Motor neuron (in vitro differentiated cells): ENCODE data around the gene ASB7. TPM values are rescaled to one million over a fixed set of nuclear protein-coding genes. Genes with fewer than 3 reads are reported as not detected.
A peak's percentile ranks its signal among the peaks of the same experiment; 100 is the strongest.
"Not testable (repeated sequence)": the region's sequence is repeated elsewhere in the genome, so short reads cannot be mapped to it uniquely, and the experiment has no call there.

Experiments
- ATAC-seq, 8 experiments: fragments of 200-7000 bp; cut with Tn5 transposase; replicated peaks in 6 of 8; 2 replicates each; pipeline ENCODE4 v1.8.0; 2021; ENCODE audit warnings: mild to moderate bottlenecking in 8 of 8, moderate library complexity in 8 of 8
- H3K27ac ChIP-seq, 2 donors: fragments of 250-450 bp; sonication (Bioruptor Pico); 2 replicates each; pipeline ENCODE4 v1.9.0; 2021; ENCODE audit warnings: antibody characterized with exemption in 2 of 2, mild to moderate bottlenecking in 2 of 2, moderate library complexity in 1 of 2
- H3K4me1 ChIP-seq, 2 donors: fragments of 250-450 bp; sonication (Bioruptor Pico); replicated peaks in 1 of 2; 2 replicates each; pipeline ENCODE4 v1.6.1; 2021; ENCODE audit warnings: antibody characterized with exemption in 2 of 2, mild to moderate bottlenecking in 2 of 2, moderate library complexity in 1 of 2
- H3K4me3 ChIP-seq, 5 donors: fragments of 250-450 bp; sonication (Bioruptor Pico); 2 replicates each; pipeline ENCODE4 v1.9.0; 2021; ENCODE audit warnings: antibody characterized with exemption in 5 of 5, mild to moderate bottlenecking in 5 of 5, moderate library complexity in 4 of 5
- WGBS, 10 experiments: fragments of 450-650 bp; shearing (Covaris generic); methylation state at CpG; one replicate each; pipeline ENCODE4 v1.0.0; 2022; 5-methylcytosine and 5-hydroxymethylcytosine counted together
- in situ Hi-C, 9 experiments: fragments of 400-800 bp; cut with MboI; loops; one replicate each; pipeline ENCODE4 v1.15.0; 2021; ENCODE audit warnings: low sequenced_read_pairs in 9 of 9, low pct_unique_long_range_greater_than_20kb in 2 of 9; ENCODE audit not compliant: unreplicated experiment in 9 of 9
- total RNA-seq, 8 experiments: library from RNA; unstranded; fragments of 300-600 nt; gene quantifications; 2 replicates each; pipeline versions ENCODE4 v1.2.3 to v1.2.4, GENCODE V29; 2022

Gene ASB7
- total RNA-seq, 8 experiments from 2014 or later = 6.7 to 17.9 (median 10.6) TPM

GRCh38 chr15:100573526-100573925 lies 28.9 kb upstream of the ASB7 start:
- Histone ChIP-seq H3K4me3 (no peak overlapping the region), H3K27ac (no peak overlapping the region), H3K4me1 (no peaks in the 10 kb centered on the region)
- in situ Hi-C loops = no loop called here
- 92 to 100% (median 95%) methylated on average over 1 to 4 of the region's 4 CpGs; no CpG with 5 or more reads in 3 of the 10 experiments for WGBS, 10 experiments
- no peak for ATAC-seq

- Histone ChIP-seq H3K4me1 (no peaks in the 10 kb centered on the region), H3K4me3 (no peak overlapping the region), H3K27ac (no peak overlapping the region)
- no peak for ATAC-seq
- WGBS, 10 experiments = 75 to 100% (median 87%) methylated on average over 1 to 4 of the region's 4 CpGs; no CpG with 5 or more reads in 2 of the 10 experiments
- in situ Hi-C loops = no loop called here
Measured at GRCh38 chr15:100580414-100580813, 22.0 kb upstream of the ASB7 start.

DNA sequence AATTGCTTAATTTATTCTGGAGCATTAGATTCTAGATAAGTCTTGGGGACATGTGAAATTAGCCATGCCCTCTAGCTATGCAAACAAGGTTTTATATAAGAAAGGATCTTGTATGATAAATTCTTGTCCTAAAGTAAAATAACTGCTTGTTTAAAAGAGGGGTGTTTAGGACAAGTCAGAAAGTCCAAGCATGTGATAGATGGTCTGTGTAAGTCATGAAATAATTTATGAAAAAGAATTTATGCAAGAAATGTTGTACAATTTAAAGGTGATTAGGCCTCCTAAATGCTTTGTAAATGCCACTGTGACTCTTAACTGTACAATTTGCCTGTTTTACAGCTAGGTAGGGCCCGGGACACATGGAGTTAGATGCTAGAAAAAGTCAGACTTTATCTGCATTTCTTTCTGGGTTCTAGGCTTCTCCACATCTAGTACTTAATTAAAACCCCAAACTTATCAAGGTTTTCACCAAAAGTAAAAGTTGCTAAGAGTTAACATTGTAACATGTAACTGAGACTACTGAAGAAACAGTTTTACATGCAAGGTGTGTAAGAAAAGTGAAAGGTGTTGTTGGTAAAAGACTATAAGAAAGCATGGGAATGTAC lies 13.6 kb upstream of the ASB7 start:
- H3K4me3 ChIP-seq = no peak overlapping the region
- 40 to 89% (median 73%) methylated on average over 1 of the region's 1 CpG; no CpG with 5 or more reads in 2 of the 10 experiments for WGBS, 10 experiments
- ATAC-seq = no peak
- in situ Hi-C loops = no loop called here
- no peak overlapping the region for H3K27ac ChIP-seq
- H3K4me1 ChIP-seq = no peaks in the 10 kb centered on the region

- H3K4me1 ChIP-seq, ATAC-seq, in situ Hi-C loops: not testable (repeated sequence)
Measured at GRCh38 chr15:100591163-100591562, 11.2 kb upstream of the ASB7 start.

DNA sequence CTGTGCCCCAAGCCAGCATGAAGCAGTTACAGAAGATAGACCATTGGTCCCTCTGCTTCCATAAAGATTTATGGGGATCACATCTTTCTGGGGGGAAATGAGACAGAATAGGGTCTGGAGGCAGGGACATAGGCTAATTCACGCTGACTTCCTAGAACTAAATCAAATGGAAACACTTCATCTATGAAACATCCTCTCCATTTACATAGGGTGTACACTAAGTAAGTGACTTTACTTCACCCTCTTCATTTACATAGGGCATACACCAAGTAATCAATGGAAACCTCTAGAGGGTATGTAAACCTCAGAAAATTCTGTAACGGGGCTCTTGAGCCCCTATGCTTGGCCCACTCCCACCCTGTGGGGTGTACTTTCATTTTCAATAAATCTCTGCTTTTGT lies 10.6 kb upstream of the ASB7 start:
- H3K27ac ChIP-seq = no peak overlapping the region
- in situ Hi-C loops = no loop called here
- no peaks in the 10 kb centered on the region for H3K4me1 ChIP-seq
- WGBS, 10 experiments = 0 to 100% (median 64%) methylated on average over 1 to 2 of the region's 2 CpGs; no CpG with 5 or more reads in 4 of the 10 experiments
- H3K4me3 ChIP-seq = no peak overlapping the region
- ATAC-seq = peak in 2 of 8 experiments; percentile 54 to 59

More at GRCh38 chr15:100591163-100591562, 11.2 kb upstream of the ASB7 start:
- not testable (repeated sequence) for H3K27ac ChIP-seq, H3K4me3 ChIP-seq
- WGBS, 10 experiments = 80 to 100% (median 100%) methylated on average over 1 to 2 of the region's 2 CpGs; no CpG with 5 or more reads in 1 of the 10 experiments

DNA sequence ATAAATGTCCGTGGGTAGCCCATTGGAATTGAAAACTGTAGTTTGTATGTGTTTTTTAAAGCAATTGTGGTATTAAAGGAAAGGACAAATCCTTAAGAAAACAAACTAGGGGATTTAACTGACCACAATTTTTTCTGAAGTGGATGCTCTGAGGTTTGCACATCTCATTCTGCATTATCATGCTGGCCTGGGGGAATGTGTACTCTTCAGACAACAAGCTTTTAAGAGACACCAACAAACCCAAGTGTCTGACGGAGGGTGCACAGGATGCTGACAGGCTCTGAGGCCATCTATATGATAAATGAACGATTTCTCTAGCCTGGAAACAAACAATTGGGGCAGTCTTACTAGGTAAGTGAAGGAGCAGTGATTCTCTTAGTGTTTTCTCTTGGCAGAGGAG lies 9.5 kb upstream of the ASB7 start:
- no peaks in the 10 kb centered on the region for H3K4me1 ChIP-seq
- WGBS, 10 experiments = 0 to 100% (median 78%) methylated on average over 1 to 3 of the region's 3 CpGs; no CpG with 5 or more reads in 2 of the 10 experiments
- H3K27ac ChIP-seq = no peak overlapping the region
- ATAC-seq = peak in 2 of 8 experiments; percentile 4 to 84
- in situ Hi-C loops = no loop called here
- no peak overlapping the region for H3K4me3 ChIP-seq

GRCh38 chr15:100593431-100593830 lies 9.0 kb upstream of the ASB7 start:
- ATAC-seq = no peak
- no peak overlapping the region for H3K4me3 ChIP-seq
- no peak overlapping the region for H3K27ac ChIP-seq
- WGBS, 10 experiments = 83 to 100% (median 100%) methylated on average over 2 of the region's 2 CpGs; no CpG with 5 or more reads in 3 of the 10 experiments
- no peaks in the 10 kb centered on the region for H3K4me1 ChIP-seq
- in situ Hi-C loops = no loop called here

DNA sequence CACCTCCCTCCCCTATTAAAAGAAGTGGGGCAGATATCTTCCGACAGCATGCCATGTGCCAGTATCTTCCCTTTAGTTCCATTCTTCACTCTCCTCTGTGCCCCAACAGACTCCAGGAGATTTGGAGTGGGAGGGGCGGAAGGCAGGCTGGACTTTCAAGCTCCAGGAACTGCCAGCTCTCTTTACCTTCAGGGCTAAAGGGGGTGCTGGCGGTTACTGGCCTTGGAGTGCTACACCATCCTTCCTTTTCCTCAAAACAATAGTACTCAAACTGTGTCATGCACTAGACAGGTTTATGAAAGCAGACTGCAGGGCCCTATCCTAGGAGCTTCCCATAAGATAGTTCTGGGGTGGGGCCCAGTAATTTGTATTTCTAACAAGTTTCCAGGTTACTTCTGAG lies 6.4 kb upstream of the ASB7 start:
- peak in 2 of 8 experiments; percentile 1 to 10 for ATAC-seq
- in situ Hi-C loops = no loop called here
- Histone ChIP-seq H3K4me3 (no peak overlapping the region), H3K27ac (no peak overlapping the region), H3K4me1 (no peaks in the 10 kb centered on the region)
- 50 to 100% (median 83%) methylated on average over 1 to 3 of the region's 3 CpGs; no CpG with 5 or more reads in 5 of the 10 experiments for WGBS, 10 experiments

GRCh38 chr15:100596792-100597191 lies 5.6 kb upstream of the ASB7 start:
- H3K4me3 ChIP-seq = no peak overlapping the region
- in situ Hi-C loops = no loop called here
- H3K27ac ChIP-seq = no peak overlapping the region
- ATAC-seq = peak in 3 of 8 experiments; percentile 68 to 71 (median 69)
- H3K4me1 ChIP-seq = no peaks in the 10 kb centered on the region
- WGBS, 10 experiments = 0 to 100% (median 93%) methylated on average over 1 to 6 of the region's 7 CpGs

DNA sequence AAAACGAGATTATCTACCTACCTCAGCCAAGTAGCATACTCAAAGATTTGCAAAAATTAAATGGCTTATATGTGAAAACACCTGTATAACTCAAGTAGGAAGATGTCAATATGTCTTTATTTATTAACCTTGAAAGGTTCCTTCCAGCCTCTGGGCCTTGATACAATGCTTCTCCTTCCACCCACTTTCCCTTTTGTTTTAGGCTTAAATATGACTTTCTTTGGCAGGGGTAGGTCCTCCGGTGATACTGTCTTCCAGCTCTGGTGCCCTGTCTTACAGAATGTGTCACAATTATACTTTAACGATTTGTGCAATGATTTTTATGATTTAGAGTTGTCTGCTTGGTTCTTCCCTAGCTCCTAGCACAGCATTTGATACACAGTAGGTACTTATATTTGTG lies 4.5 kb upstream of the ASB7 start:
- WGBS, 10 experiments = 67 to 100% (median 88%) methylated on average over 1 to 3 of the region's 3 CpGs; no CpG with 5 or more reads in 2 of the 10 experiments

GRCh38 chr15:100598655-100599054 lies 3.7 kb upstream of the ASB7 start:
- no peak overlapping the region for H3K4me3 ChIP-seq
- in situ Hi-C loops = no loop called here
- no peak for ATAC-seq
- H3K4me1 ChIP-seq = peaks cover 2 to 3% of the 10 kb centered on the region in 2 donors
- 100% methylated on average over 1 of the region's 1 CpG; no CpG with 5 or more reads in 8 of the 10 experiments for WGBS, 10 experiments
- H3K27ac ChIP-seq = no peak overlapping the region

More for the DNA sequence above, 4.5 kb upstream of the ASB7 start:
- Histone ChIP-seq H3K27ac (no peak overlapping the region), H3K4me1 (no peaks in the 10 kb centered on the region), H3K4me3 (no peak overlapping the region)
- ATAC-seq = no peak
- in situ Hi-C loops = no loop called here

DNA sequence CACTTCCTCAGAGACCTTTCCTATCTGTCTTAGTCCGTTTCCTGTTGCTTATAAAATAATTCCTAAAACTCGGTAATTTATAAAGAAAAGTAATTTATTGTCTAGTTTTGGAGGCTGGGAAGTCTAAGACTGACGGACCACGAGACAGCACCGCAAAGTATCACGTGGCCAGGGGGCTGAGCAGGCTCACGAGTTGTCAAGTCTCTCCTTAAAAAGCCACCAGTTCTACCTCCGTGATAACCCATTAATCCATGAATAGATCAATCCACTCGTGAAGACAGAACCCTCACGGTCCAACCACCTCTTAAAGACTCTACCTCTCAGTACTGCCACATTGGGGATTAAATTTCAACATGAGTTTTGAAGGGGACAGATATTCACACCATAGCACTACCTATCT lies 1.2 kb upstream of the ASB7 start:
- WGBS, 10 experiments = 0 to 6% (median 2%) methylated on average over 4 to 10 of the region's 10 CpGs; no CpG with 5 or more reads in 2 of the 10 experiments
- Histone ChIP-seq H3K4me1 (peaks cover 2 to 4% of the 10 kb centered on the region in 2 donors), H3K27ac (peak overlapping the region; percentile 61 to 72), H3K4me3 (peak overlapping the region; percentile 58 to 83 (median 71))
- ATAC-seq = peak in 2 of 8 experiments; percentile 2 to 3
- in situ Hi-C loops = loop anchor here in 3 of 9 experiments (25.0 kb wide), 1 partner anchor 661 kb away; the partner anchor contains the start of gene CHSY1 (in 3 of the 3)

DNA sequence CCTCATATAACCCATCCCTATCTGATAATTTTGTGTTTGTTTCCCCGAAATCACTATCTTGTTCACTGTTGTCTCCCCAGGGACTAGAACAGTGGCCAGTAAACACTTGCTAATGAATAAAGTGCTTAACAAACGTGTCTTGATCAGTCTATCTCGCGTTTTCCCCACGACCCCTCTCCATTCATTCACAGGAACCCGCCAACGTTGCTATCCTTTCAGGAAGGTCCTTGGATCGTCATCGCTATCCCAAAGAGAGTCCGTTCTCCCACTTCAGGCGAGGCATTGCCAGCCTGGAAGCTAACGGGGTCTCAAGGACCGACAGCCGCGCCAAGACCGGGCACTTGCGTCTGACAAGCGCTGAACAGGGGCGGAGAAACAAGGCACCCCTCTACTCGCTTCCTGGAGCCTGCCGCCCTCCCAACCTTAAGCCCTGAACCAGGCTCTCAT lies 749 bp upstream of the ASB7 start:
- ATAC-seq = peak in 7 of 8 experiments; percentile 7 to 33 (median 30)
- in situ Hi-C loops = loop anchor here in 3 of 9 experiments (25.0 kb wide), 1 partner anchor 661 kb away; the partner anchor contains the start of gene CHSY1 (in 3 of the 3)

More for the DNA sequence above, 749 bp upstream of the ASB7 start:
- 0 to 5% (median 0%) methylated on average over 1 to 12 of the region's 21 CpGs; no CpG with 5 or more reads in 3 of the 10 experiments for WGBS, 10 experiments
- H3K27ac ChIP-seq = peak overlapping the region; percentile 61 to 72
- peak overlapping the region; percentile 58 to 83 (median 71) for H3K4me3 ChIP-seq
- peaks cover 2 to 4% of the 10 kb centered on the region in 2 donors for H3K4me1 ChIP-seq
